HepG2 (cell line): Measurements from ENCODE around the gene FEM1B. TPM values are rescaled to one million over a fixed set of nuclear protein-coding genes. Genes with fewer than 3 reads are reported as not detected.

Source experiments
- ATF4 ChIP-seq, 2 experiments: fragments of 450-650 bp in 1 of 2; sonication (generic) in 1 of 2; formaldehyde crosslinking; IDR thresholded peaks; 2 replicates each; pipeline versions ENCODE4 v1.5.0 to v1.8.0; 2020 to 2022; ENCODE audit warnings: mild to moderate bottlenecking in 1 of 2, missing genetic modification reagents in 1 of 2
- KAT8 ChIP-seq: IDR thresholded peaks from 2 replicates; pipeline ENCODE4 v1.6.1; 2016; ENCODE audit warnings: missing genetic modification reagents, missing compliant biosample characterization
- NAIF1 ChIP-seq: sonication (generic); formaldehyde crosslinking; IDR thresholded peaks from 2 replicates; pipeline ENCODE4 v1.5.0; 2020; ENCODE audit warnings: mild to moderate bottlenecking, missing genetic modification reagents, borderline replicate concordance
- PAX8 ChIP-seq: sonication (generic); formaldehyde crosslinking; IDR thresholded peaks from 2 replicates; pipeline ENCODE4 v1.8.0; 2022; ENCODE audit warnings: mild to moderate bottlenecking, missing genetic modification reagents, borderline replicate concordance
- PHF20 ChIP-seq: sonication (generic); formaldehyde crosslinking; IDR thresholded peaks from 2 replicates; pipeline ENCODE4 v1.5.0; 2020; ENCODE audit warnings: mild to moderate bottlenecking, missing genetic modification reagents
- RARG ChIP-seq: sonication (generic); formaldehyde crosslinking; IDR thresholded peaks from 2 replicates; pipeline ENCODE4 v1.4.0; 2020; ENCODE audit warnings: low read depth, mild to moderate bottlenecking, missing genetic modification reagents
- SAP130 ChIP-seq: IDR thresholded peaks from 2 replicates; pipeline ENCODE4 v1.6.1; 2016; ENCODE audit warnings: low read depth
- TCF7 ChIP-seq: sonication (generic); IDR thresholded peaks from 2 replicates; pipeline ENCODE4 v1.6.1; 2016; ENCODE audit warnings: antibody characterized with exemption, low read depth
- WIZ ChIP-seq: sonication (generic); formaldehyde crosslinking; IDR thresholded peaks from 2 replicates; pipeline ENCODE4 v1.5.1; 2020; ENCODE audit warnings: mild to moderate bottlenecking, missing genetic modification reagents
- ZFP41 ChIP-seq: sonication (generic); formaldehyde crosslinking; IDR thresholded peaks from 2 replicates; pipeline ENCODE4 v1.4.0; 2020; ENCODE audit warnings: mild to moderate bottlenecking, missing genetic modification reagents, borderline replicate concordance
- ZNF224 ChIP-seq: sonication (generic); formaldehyde crosslinking; IDR thresholded peaks from 2 replicates; pipeline ENCODE4 v1.5.0; 2020; ENCODE audit warnings: mild to moderate bottlenecking, missing genetic modification reagents
- ZNF513 ChIP-seq: sonication (generic); formaldehyde crosslinking; conservative IDR thresholded peaks from 2 replicates; pipeline ENCODE4 v1.5.0; 2020; ENCODE audit warnings: missing genetic modification reagents
- ZNF543 ChIP-seq: sonication (generic); formaldehyde crosslinking; IDR thresholded peaks from 2 replicates; pipeline ENCODE4 v1.4.0; 2020; ENCODE audit warnings: mild to moderate bottlenecking, missing genetic modification reagents
- ZNF780A ChIP-seq: sonication (generic); formaldehyde crosslinking; IDR thresholded peaks from 2 replicates; pipeline ENCODE4 v1.8.0; 2022; ENCODE audit warnings: mild to moderate bottlenecking, missing genetic modification reagents, moderate library complexity
- ZSCAN20 ChIP-seq: sonication (generic); formaldehyde crosslinking; IDR thresholded peaks from 2 replicates; pipeline ENCODE4 v1.4.0; 2020; ENCODE audit warnings: missing genetic modification reagents, mild to moderate bottlenecking, borderline replicate concordance
- polyA plus RNA-seq, 8 experiments: library from polyadenylated mRNA; depleted of rRNA in 3 of 8; stranded (reverse) in 7 of 8; unstranded in 1 of 8; fragments of >200 nt; fragmentation: Illumina TruSeq in 4 of 8; extraction: Trizol in 4 of 8; gene quantifications; 2 replicates each; pipeline versions ENCODE4 v1.2.1 to v1.2.3, GENCODE V29; 2011 to 2016; ENCODE audit warnings: low read depth in 4 of 8, missing spikeins in 1 of 8, mixed read lengths in 1 of 8; ENCODE audit not compliant: insufficient read depth in 1 of 8
- total RNA-seq, 5 experiments: library from RNA; depleted of rRNA; stranded (reverse); fragments of >200 nt; fragmentation: Illumina TruSeq; extraction: Trizol; gene quantifications; 2 replicates each; pipeline ENCODE4 v1.2.3, GENCODE V29; 2016; ENCODE audit warnings: low read depth in 1 of 5
- TF ChIP-seq, protein P1 (sequence below): sonication (generic); formaldehyde crosslinking; IDR thresholded peaks from 2 replicates; pipeline ENCODE4 v1.4.0; 2020; ENCODE audit warnings: mild to moderate bottlenecking, missing genetic modification reagents
- TF ChIP-seq, protein P2 (sequence below): sonication (generic); formaldehyde crosslinking; IDR thresholded peaks from 2 replicates; pipeline ENCODE4 v1.4.0; 2020; ENCODE audit warnings: mild to moderate bottlenecking, missing genetic modification reagents
- TF ChIP-seq, protein P3 (sequence below): IDR thresholded peaks from 2 replicates; pipeline ENCODE4 v1.6.1; 2018; ENCODE audit warnings: missing genetic modification reagents, mild to moderate bottlenecking, missing compliant biosample characterization
- TF ChIP-seq, protein P4 (sequence below): sonication (generic); formaldehyde crosslinking; IDR thresholded peaks from 2 replicates; pipeline ENCODE4 v1.5.0; 2020; ENCODE audit warnings: mild to moderate bottlenecking, missing genetic modification reagents

The FEM1B gene
- total and polyA plus RNA-seq, 2 of the 13 experiments (the other 11 are each of a cell fraction or from before 2014, with no cell fraction given) = 38.1 to 40.0 TPM

DNA sequence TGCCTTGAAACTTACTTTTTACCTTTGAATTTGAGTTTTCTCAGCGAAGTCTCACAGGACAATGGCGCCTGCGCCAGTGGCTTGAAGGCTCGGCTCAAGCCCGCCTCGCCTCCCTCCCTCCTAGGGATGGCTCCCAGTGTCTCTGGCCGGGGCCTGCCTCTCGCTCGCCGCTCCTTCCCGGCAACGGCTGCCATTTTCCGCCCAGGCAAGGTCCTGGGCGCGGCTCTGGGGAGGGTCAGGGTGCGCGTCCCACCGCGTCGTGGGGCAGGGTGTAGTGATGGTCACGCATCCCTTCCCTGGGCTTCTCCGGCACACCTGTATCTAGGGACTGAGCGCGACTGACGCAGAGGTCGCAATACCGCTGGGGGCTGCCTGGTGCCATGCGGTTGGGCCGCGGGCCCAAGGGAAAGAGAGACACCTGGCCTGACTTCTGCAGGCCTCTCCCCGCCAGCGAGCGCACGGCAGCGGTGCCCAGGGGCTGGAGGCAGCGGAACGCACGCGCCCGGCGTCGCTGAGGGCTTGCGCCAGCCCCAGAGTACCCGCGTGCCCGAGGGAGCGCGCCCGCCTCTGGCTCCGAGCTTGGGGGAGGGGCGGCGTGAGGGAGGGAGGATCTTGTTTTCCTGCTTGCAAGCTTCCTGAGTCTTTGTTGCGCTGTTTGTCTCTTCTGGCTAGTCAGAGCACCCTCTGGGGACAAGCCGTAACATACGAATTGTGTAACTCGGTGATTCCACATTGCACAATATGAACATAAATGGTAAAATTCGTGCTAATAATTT, 20.7 kb upstream of the FEM1B start (continued):
- TF ChIP-seq ZNF780A (CRISPR knock-in tag) (no peak), WIZ (CRISPR knock-in tag) (no peak), ZNF543 (CRISPR knock-in tag) (peak; percentile 29; the same call in 1 of the 2 replicates), TCF7 (no peak), ZNF513 (CRISPR knock-in tag) (no peak), RARG (CRISPR knock-in tag) (no peak), KAT8 (CRISPR knock-in tag) (peak; percentile 48; the same call in 1 of the 2 replicates), PHF20 (CRISPR knock-in tag) (no peak), ATF4 (CRISPR knock-in tag; IDR thresholded peaks at IDR 0.05) (no peak), PAX8 (CRISPR knock-in tag) (no peak), SAP130 (CRISPR knock-in tag) (peak; percentile 65), ZSCAN20 (CRISPR knock-in tag) (no peak), ZFP41 (no peak), ZNF224 (CRISPR knock-in tag) (no peak), NAIF1 (CRISPR knock-in tag) (no peak)
- TF ChIP-seq, protein P1, sequence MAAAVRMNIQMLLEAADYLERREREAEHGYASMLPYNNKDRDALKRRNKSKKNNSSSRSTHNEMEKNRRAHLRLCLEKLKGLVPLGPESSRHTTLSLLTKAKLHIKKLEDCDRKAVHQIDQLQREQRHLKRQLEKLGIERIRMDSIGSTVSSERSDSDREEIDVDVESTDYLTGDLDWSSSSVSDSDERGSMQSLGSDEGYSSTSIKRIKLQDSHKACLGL (CRISPR knock-in tag) = no peak
- TF ChIP-seq, protein P2, sequence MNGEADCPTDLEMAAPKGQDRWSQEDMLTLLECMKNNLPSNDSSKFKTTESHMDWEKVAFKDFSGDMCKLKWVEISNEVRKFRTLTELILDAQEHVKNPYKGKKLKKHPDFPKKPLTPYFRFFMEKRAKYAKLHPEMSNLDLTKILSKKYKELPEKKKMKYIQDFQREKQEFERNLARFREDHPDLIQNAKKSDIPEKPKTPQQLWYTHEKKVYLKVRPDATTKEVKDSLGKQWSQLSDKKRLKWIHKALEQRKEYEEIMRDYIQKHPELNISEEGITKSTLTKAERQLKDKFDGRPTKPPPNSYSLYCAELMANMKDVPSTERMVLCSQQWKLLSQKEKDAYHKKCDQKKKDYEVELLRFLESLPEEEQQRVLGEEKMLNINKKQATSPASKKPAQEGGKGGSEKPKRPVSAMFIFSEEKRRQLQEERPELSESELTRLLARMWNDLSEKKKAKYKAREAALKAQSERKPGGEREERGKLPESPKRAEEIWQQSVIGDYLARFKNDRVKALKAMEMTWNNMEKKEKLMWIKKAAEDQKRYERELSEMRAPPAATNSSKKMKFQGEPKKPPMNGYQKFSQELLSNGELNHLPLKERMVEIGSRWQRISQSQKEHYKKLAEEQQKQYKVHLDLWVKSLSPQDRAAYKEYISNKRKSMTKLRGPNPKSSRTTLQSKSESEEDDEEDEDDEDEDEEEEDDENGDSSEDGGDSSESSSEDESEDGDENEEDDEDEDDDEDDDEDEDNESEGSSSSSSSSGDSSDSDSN = peak; percentile 56; the same call in 1 of the 2 replicates
- TF ChIP-seq, protein P3, sequence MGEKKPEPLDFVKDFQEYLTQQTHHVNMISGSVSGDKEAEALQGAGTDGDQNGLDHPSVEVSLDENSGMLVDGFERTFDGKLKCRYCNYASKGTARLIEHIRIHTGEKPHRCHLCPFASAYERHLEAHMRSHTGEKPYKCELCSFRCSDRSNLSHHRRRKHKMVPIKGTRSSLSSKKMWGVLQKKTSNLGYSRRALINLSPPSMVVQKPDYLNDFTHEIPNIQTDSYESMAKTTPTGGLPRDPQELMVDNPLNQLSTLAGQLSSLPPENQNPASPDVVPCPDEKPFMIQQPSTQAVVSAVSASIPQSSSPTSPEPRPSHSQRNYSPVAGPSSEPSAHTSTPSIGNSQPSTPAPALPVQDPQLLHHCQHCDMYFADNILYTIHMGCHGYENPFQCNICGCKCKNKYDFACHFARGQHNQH = peak; percentile 49; the same call in 1 of the 2 replicates
- TF ChIP-seq, protein P4, sequence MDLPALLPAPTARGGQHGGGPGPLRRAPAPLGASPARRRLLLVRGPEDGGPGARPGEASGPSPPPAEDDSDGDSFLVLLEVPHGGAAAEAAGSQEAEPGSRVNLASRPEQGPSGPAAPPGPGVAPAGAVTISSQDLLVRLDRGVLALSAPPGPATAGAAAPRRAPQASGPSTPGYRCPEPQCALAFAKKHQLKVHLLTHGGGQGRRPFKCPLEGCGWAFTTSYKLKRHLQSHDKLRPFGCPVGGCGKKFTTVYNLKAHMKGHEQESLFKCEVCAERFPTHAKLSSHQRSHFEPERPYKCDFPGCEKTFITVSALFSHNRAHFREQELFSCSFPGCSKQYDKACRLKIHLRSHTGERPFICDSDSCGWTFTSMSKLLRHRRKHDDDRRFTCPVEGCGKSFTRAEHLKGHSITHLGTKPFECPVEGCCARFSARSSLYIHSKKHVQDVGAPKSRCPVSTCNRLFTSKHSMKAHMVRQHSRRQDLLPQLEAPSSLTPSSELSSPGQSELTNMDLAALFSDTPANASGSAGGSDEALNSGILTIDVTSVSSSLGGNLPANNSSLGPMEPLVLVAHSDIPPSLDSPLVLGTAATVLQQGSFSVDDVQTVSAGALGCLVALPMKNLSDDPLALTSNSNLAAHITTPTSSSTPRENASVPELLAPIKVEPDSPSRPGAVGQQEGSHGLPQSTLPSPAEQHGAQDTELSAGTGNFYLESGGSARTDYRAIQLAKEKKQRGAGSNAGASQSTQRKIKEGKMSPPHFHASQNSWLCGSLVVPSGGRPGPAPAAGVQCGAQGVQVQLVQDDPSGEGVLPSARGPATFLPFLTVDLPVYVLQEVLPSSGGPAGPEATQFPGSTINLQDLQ (CRISPR knock-in tag) = no peak
